ENCODE results near the gene ASPSCR1.

- TF ChIP-seq POLR2A (IDR thresholded peaks at IDR 0.05) (no peak), CTCF (IDR thresholded peaks at IDR 0.05) (no peak)
Observed at GRCh38 chr17:81993729-81994592, 16.5 kb downstream of the ASPSCR1 start.

Data from body of pancreas (tissue), 4 donors.